ENCODE results near the gene LPP. TPM values are rescaled to one million over a fixed set of nuclear protein-coding genes. Genes with fewer than 3 reads are reported as not detected.

LPP gene
- total and polyA plus RNA-seq, 2 of the 4 experiments (the other 2 are of a cell fraction), result 16.0 to 130 TPM

DNA sequence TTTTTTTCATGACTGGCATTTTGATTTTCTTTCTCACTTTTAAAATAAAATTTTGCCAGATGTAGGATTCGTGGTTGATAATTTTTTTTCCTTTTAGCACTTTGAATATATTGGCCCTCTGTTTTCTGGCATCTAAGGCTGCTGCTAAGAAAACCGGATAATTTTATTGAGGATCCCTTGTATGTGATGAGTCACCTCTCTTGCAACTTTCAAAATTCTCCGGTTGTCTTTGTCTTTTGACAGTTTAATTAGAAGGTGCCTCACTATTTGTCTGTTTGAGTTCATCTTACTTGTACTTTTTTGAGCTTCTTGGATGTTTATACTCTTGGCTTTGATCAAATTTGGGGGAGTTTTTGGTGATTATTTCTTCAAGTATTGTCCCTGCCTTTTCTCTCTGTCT, 349.7 kb downstream of the LPP start:
- POLR2A ChIA-PET (ENCODE audit: unreplicated experiment), result no interaction called here
- no peak overlapping the region for H3K4ac ChIP-seq (ENCODE audit: low read depth, low read length)
- no peak overlapping the region for H3K18ac ChIP-seq (ENCODE audit: low read depth, low read length)
- H3K23ac ChIP-seq (ENCODE audit: low read depth, low read length), result no peak overlapping the region
- dilution Hi-C loops (cut with HindIII; ENCODE audit: low sequenced_read_pairs, unreplicated experiment) (no loop called here), intact Hi-C loops (cut with micrococcal nuclease) (no loop called here), in situ Hi-C loops (cut with MboI; ENCODE audit: low sequenced_read_pairs) (loop anchor here (10.0 kb wide), 1 partner anchor 451 kb away; no protein-coding TSS in a partner anchor)
- H3K9ac ChIP-seq (ENCODE audit: low read depth, low read length), result no peak overlapping the region
- TF ChIP-seq, protein P1, sequence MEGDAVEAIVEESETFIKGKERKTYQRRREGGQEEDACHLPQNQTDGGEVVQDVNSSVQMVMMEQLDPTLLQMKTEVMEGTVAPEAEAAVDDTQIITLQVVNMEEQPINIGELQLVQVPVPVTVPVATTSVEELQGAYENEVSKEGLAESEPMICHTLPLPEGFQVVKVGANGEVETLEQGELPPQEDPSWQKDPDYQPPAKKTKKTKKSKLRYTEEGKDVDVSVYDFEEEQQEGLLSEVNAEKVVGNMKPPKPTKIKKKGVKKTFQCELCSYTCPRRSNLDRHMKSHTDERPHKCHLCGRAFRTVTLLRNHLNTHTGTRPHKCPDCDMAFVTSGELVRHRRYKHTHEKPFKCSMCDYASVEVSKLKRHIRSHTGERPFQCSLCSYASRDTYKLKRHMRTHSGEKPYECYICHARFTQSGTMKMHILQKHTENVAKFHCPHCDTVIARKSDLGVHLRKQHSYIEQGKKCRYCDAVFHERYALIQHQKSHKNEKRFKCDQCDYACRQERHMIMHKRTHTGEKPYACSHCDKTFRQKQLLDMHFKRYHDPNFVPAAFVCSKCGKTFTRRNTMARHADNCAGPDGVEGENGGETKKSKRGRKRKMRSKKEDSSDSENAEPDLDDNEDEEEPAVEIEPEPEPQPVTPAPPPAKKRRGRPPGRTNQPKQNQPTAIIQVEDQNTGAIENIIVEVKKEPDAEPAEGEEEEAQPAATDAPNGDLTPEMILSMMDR (conservative IDR thresholded peaks at IDR 0.05; ENCODE audit: low read depth, low read length), result no peak
- TF ChIP-seq, protein P2, sequence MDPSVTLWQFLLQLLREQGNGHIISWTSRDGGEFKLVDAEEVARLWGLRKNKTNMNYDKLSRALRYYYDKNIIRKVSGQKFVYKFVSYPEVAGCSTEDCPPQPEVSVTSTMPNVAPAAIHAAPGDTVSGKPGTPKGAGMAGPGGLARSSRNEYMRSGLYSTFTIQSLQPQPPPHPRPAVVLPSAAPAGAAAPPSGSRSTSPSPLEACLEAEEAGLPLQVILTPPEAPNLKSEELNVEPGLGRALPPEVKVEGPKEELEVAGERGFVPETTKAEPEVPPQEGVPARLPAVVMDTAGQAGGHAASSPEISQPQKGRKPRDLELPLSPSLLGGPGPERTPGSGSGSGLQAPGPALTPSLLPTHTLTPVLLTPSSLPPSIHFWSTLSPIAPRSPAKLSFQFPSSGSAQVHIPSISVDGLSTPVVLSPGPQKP (IDR thresholded peaks at IDR 0.05; ENCODE audit: borderline replicate concordance, low read depth, low read length), result no peak
- no peak for TF ChIP-seq MXI1 (IDR thresholded peaks at IDR 0.05; ENCODE audit: borderline replicate concordance, low read depth, low read length)
- TF ChIP-seq SMC3 (IDR thresholded peaks at IDR 0.05; ENCODE audit: low read depth, low read length), result no peak
- TF ChIP-seq RCOR1 (IDR thresholded peaks at IDR 0.05; ENCODE audit: insufficient replicate concordance, low read length), result no peak
- no peak for TF ChIP-seq BHLHE40 (IDR thresholded peaks at IDR 0.05; ENCODE audit: low read depth, low read length)
- no peak for TF ChIP-seq CHD1 (IDR thresholded peaks at IDR 0.05; ENCODE audit: low read depth, low read length)
- no peak for TF ChIP-seq RAD21 (IDR thresholded peaks at IDR 0.05; ENCODE audit: low read length)
- no peak for TF ChIP-seq NFE2L2 (IDR thresholded peaks at IDR 0.05; ENCODE audit: low read depth, low read length)
- no peak for TF ChIP-seq RFX5 (IDR thresholded peaks at IDR 0.05; ENCODE audit: low read depth, low read length)
- TF ChIP-seq CEBPB (IDR thresholded peaks at IDR 0.05; ENCODE audit: low read depth, low read length), result no peak
- no peak for TF ChIP-seq POLR2A (IDR thresholded peaks at IDR 0.05; ENCODE audit: low read depth, low read length)
- no peak for TF ChIP-seq MAZ (IDR thresholded peaks at IDR 0.05; ENCODE audit: borderline replicate concordance, low read depth, low read length)
- TF ChIP-seq, protein P3, sequence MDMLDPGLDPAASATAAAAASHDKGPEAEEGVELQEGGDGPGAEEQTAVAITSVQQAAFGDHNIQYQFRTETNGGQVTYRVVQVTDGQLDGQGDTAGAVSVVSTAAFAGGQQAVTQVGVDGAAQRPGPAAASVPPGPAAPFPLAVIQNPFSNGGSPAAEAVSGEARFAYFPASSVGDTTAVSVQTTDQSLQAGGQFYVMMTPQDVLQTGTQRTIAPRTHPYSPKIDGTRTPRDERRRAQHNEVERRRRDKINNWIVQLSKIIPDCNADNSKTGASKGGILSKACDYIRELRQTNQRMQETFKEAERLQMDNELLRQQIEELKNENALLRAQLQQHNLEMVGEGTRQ (IDR thresholded peaks at IDR 0.05; ENCODE audit: low read depth, low read length), result no peak
- no peak for TF ChIP-seq MAFK (IDR thresholded peaks at IDR 0.05; ENCODE audit: low read depth, low read length)
- no peak overlapping the region for H2BK20ac ChIP-seq (ENCODE audit: low read depth, low read length)
- ATAC-seq (ENCODE audit: low read depth), result no peak
- no peak overlapping the region for H2AFZ ChIP-seq (replicated peaks; ENCODE audit: low read length, poor library complexity)
- no peak overlapping the region for H2BK5ac ChIP-seq (ENCODE audit: low read depth, low read length, poor library complexity, severe bottlenecking)
- no peak for DNase-seq
- H3K9me3 ChIP-seq (ENCODE audit: control insufficient read depth, insufficient read depth, low read length), result no peaks in the 10 kb centered on the region
- H3K4me3 ChIP-seq (ENCODE audit: insufficient read depth, low read depth, low read length), result no peak overlapping the region
- H3K56ac ChIP-seq (ENCODE audit: extremely low read depth, insufficient read depth, low read length), result no peak overlapping the region
- no peak overlapping the region for H4K8ac ChIP-seq (ENCODE audit: low read depth in 2 of 2, low read length in 2 of 2)
- no CpG with 5 or more reads among the region's 3 CpGs for WGBS, 2 experiments (ENCODE audit: extremely low coverage in 2 of 2, insufficient read length in 1 of 2)
- peaks cover 6% of the 10 kb centered on the region for H3K9me1 ChIP-seq (ENCODE audit: insufficient read depth, low read length)
- H2BK15ac ChIP-seq (ENCODE audit: low read depth, low read length), result no peak overlapping the region
- no peak overlapping the region for H3K27ac ChIP-seq (ENCODE audit: insufficient read depth, low read length)
- BruUV-seq (replicated peaks), result no TSS peak
- H4K20me1 ChIP-seq (ENCODE audit: insufficient read depth, low read length), result peaks cover 15% of the 10 kb centered on the region
- no peak overlapping the region for H2BK120ac ChIP-seq (ENCODE audit: low read depth, low read length)
- H3K4me2 ChIP-seq (ENCODE audit: low read depth, low read length), result no peak overlapping the region
- H3K36me3 ChIP-seq (ENCODE audit: control insufficient read depth, insufficient read depth, low read length), result no peaks in the 10 kb centered on the region
- H3K4me1 ChIP-seq (ENCODE audit: control insufficient read depth, insufficient read depth, low read length), result peaks cover 7% of the 10 kb centered on the region
- H3K79me1 ChIP-seq (ENCODE audit: low read depth in 1 of 2, low read length in 2 of 2), result peaks cover 21 to 38% of the 10 kb centered on the region in 2 experiments
- CTCF ChIA-PET, result interaction anchor here (0.7 kb wide), 1 partner anchor 622 kb away, joined by 5 read pairs; no protein-coding TSS in a partner anchor
- no peak overlapping the region for H2AK9ac ChIP-seq (replicated peaks; ENCODE audit: low read depth, low read length, poor library complexity)
- no peak overlapping the region for H3K14ac ChIP-seq (replicated peaks; ENCODE audit: low read depth, low read length)
- H3K27me3 ChIP-seq (ENCODE audit: control insufficient read depth, insufficient read depth, low read length), result no peaks in the 10 kb centered on the region
- H4K5ac ChIP-seq (ENCODE audit: low read depth, low read length), result no peak overlapping the region
- H2AK5ac ChIP-seq (ENCODE audit: low read depth, low read length), result no peak overlapping the region
- H4K91ac ChIP-seq (ENCODE audit: insufficient read depth, low read depth, low read length), result no peak overlapping the region
